NCI-H187 (cell line): ENCODE results near the gene SORCS2.

Experiments
- DNase-seq, 2 experiments: peaks; one replicate each; lab custom pipeline; 2025; lab: John Stamatoyannopoulos, UW

The SORCS2 gene

GRCh38 chr4:7428261-7429068, 236.1 kb downstream of the SORCS2 start:
- DNase-seq = no peak

GRCh38 chr4:7429069-7429416, 236.7 kb downstream of the SORCS2 start:
- DNase-seq = no peak

- no peak for DNase-seq
Observed at GRCh38 chr4:7429601-7430078, 237.3 kb downstream of the SORCS2 start.

GRCh38 chr4:7430368-7430964, 238.1 kb downstream of the SORCS2 start:
- DNase-seq = no peak

GRCh38 chr4:7430965-7431695, 238.8 kb downstream of the SORCS2 start:
- no peak for DNase-seq

GRCh38 chr4:7431696-7432530, 239.6 kb downstream of the SORCS2 start:
- peak in 1 of 2 experiments; percentile 11 for DNase-seq

GRCh38 chr4:7432531-7433375, 240.4 kb downstream of the SORCS2 start:
- no peak for DNase-seq

GRCh38 chr4:7433376-7434140, 241.2 kb downstream of the SORCS2 start:
- DNase-seq = no peak

GRCh38 chr4:7434141-7434765, 241.9 kb downstream of the SORCS2 start:
- DNase-seq = no peak

- peak; percentile 19 to 56 for DNase-seq
Observed at GRCh38 chr4:7434766-7435150, 242.4 kb downstream of the SORCS2 start, which contains the start of gene PSAPL1. PSAPL1 (minus strand) TSS chr4:7434930; CDS start chr4:7434879, 51 bp downstream.

- peak; percentile 46 to 71 for DNase-seq
Observed at GRCh38 chr4:7435471-7436061, 243.2 kb downstream of the SORCS2 start.

- no peak for DNase-seq
Observed at GRCh38 chr4:7436256-7436655, 243.9 kb downstream of the SORCS2 start.

GRCh38 chr4:7439699-7440098, 247.4 kb downstream of the SORCS2 start:
- no peak for DNase-seq

- no peak for DNase-seq
Observed at GRCh38 chr4:7441201-7441600, 248.9 kb downstream of the SORCS2 start.

GRCh38 chr4:7442574-7443162, 250.3 kb downstream of the SORCS2 start:
- DNase-seq = no peak

GRCh38 chr4:7444314-7444713, 252.0 kb downstream of the SORCS2 start:
- no peak for DNase-seq

- no peak for DNase-seq
Observed at GRCh38 chr4:7444731-7445130, 252.4 kb downstream of the SORCS2 start.

GRCh38 chr4:7447236-7447635, 254.9 kb downstream of the SORCS2 start:
- no peak for DNase-seq

GRCh38 chr4:7448036-7448435, 255.7 kb downstream of the SORCS2 start:
- DNase-seq = no peak
